H1 (cell line): ENCODE data around the gene LRRK1.

ENCODE experiments used
- CHD2 ChIP-seq: IDR thresholded peaks from 2 replicates; pipeline ENCODE4 v1.6.1; 2012; ENCODE audit warnings: low read length, improper control_type of control experiment
- POLR2AphosphoS5 ChIP-seq: IDR thresholded peaks from 2 replicates; pipeline ENCODE4 v1.6.1; 2011; ENCODE audit warnings: low read depth, low read length
- RFX5 ChIP-seq: IDR thresholded peaks from 2 replicates; pipeline ENCODE4 v1.6.1; 2011; ENCODE audit warnings: low read depth, low read length, improper control_type of control experiment, borderline replicate concordance
- TF ChIP-seq, protein P1 (sequence below), 3 experiments: IDR thresholded peaks; 1 replicate in 2 of 3; 2 replicates in 1 of 3; pipeline versions ENCODE4 v1.5.1 to v1.6.1; 2011; ENCODE audit warnings: low read length in 3 of 3, mild to moderate bottlenecking in 3 of 3, inconsistent platforms in 2 of 3, low read depth in 1 of 3, moderate library complexity in 1 of 3; ENCODE audit not compliant: insufficient read depth in 1 of 3; ENCODE audit errors: control extremely low read depth in 1 of 3

DNA sequence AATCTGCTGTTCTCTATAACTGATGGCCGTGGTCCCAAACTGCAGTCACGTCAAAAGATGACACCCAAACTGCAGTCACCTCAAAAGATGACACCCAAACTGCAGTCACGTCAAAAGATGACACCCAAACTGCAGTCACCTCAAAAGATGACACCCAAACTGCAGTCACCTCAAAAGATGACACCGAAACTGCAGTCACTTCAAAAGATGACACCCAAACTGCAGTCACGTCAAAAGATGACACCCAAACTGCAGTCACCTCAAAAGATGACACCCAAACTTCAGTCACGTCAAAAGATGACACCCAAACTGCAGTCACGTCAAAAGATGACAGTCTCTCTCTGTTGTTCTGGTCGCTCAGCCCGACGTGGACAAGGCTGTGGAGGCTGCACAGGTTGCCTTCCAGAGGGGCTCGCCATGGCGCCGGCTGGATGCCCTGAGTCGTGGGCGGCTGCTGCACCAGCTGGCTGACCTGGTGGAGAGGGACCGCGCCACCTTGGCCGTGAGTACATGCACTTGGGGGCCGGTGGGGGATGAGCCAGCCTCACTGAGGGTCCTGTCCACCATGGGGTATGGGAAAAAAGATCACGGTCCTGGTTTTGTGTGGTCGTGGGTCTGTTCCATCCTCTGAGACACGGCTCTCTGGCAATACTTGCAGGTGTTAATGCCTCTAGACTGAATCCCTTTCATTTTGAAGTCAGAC lies 31.8 kb upstream of the LRRK1 start:
- TF ChIP-seq RFX5 (no peak), CHD2 (no peak), POLR2AphosphoS5 (no peak)
- TF ChIP-seq, protein P1, sequence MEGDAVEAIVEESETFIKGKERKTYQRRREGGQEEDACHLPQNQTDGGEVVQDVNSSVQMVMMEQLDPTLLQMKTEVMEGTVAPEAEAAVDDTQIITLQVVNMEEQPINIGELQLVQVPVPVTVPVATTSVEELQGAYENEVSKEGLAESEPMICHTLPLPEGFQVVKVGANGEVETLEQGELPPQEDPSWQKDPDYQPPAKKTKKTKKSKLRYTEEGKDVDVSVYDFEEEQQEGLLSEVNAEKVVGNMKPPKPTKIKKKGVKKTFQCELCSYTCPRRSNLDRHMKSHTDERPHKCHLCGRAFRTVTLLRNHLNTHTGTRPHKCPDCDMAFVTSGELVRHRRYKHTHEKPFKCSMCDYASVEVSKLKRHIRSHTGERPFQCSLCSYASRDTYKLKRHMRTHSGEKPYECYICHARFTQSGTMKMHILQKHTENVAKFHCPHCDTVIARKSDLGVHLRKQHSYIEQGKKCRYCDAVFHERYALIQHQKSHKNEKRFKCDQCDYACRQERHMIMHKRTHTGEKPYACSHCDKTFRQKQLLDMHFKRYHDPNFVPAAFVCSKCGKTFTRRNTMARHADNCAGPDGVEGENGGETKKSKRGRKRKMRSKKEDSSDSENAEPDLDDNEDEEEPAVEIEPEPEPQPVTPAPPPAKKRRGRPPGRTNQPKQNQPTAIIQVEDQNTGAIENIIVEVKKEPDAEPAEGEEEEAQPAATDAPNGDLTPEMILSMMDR (IDR thresholded peaks at IDR 0.05; ENCODE audit: control extremely low read depth in 1 of 3, insufficient read depth in 1 of 3, low read depth in 1 of 3, low read length in 3 of 3), result no peak
